GM12875 (cell line): Measurements from ENCODE around the gene COL6A5.
"Not testable (repeated sequence)": the region's sequence is repeated elsewhere in the genome, so short reads cannot be mapped to it uniquely, and the experiment has no call there.

Experiments
- H3K4me3 ChIP-seq: one replicate; pipeline ENCODE4 v1.5.1; 2011; ENCODE audit warnings: low read depth, low read length, control low read depth
- CTCF ChIP-seq: IDR thresholded peaks from 2 replicates; pipeline ENCODE4 v1.5.1; 2011; ENCODE audit warnings: low read depth, mild to moderate bottlenecking, control low read depth, inconsistent platforms, low read length, moderate library complexity, borderline replicate concordance; ENCODE audit not compliant: insufficient read depth

Gene COL6A5

GRCh38 chr3:130340766-130341165 lies 4.7 kb upstream of the COL6A5 start:
- no peak for TF ChIP-seq CTCF
- no peak overlapping the region for H3K4me3 ChIP-seq

DNA sequence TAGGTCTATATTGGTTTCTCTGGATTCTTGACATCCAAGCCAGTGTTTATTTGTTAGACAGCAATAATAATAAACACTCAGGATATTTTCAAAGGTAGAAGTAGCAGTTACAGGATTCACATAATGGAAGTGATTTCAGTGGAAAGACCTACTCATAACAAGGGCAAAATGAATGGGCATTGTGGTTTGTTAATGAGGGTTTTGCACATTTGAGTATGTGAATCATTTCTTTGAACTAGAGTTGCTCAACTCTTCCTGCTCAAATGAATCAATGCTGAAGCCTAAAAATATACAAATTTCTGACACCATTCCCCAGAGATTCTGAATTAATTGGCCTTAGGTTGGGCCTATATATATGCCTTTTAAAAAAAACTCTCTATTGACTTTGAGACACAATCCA lies 4.1 kb upstream of the COL6A5 start:
- no peak overlapping the region for H3K4me3 ChIP-seq
- TF ChIP-seq CTCF: no peak

GRCh38 chr3:130341882-130342281 lies 3.6 kb upstream of the COL6A5 start:
- TF ChIP-seq CTCF: no peak
- no peak overlapping the region for H3K4me3 ChIP-seq

GRCh38 chr3:130342821-130343661 lies 2.4 kb upstream of the COL6A5 start:
- TF ChIP-seq CTCF: no peak
- H3K4me3 ChIP-seq: no peak overlapping the region

GRCh38 chr3:130348258-130348657 lies 2.8 kb downstream of the COL6A5 start:
- H3K4me3 ChIP-seq: not testable (repeated sequence)

GRCh38 chr3:130354430-130354829 lies 9.0 kb downstream of the COL6A5 start:
- no peak overlapping the region for H3K4me3 ChIP-seq
- no peak for TF ChIP-seq CTCF

DNA sequence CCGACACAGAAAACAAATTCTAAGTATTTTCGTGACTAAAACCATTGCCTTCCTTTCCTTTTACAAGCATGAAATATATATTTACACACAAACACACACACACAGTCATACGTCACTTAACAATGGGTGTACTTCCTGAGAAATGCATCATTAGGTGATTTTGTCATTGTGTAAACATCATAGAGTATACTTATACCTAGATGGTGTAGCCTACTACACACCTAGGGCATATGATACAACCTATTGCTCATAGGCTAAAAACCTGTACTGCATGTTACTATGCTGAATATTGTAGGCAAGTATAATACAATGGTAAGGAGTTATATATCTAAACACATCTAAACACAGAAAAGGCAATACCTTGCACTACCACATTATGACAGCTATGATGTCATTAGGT lies 28.6 kb downstream of the COL6A5 start:
- no peak for TF ChIP-seq CTCF
- no peak overlapping the region for H3K4me3 ChIP-seq
